Brain microvascular endothelial cell (primary cell): ENCODE results near the gene NHLH2.

Experiments used
- DNase-seq: peaks from one replicate; pipeline ENCODE4 v3.0.0-alpha.2; 2020
- H3K27ac ChIP-seq: fragments of 250-450 bp; sonication (Bioruptor Pico); 2 replicates; pipeline ENCODE4 v1.5.1; 2020; ENCODE audit warnings: mild to moderate bottlenecking, moderate library complexity
- H3K27me3 ChIP-seq: fragments of 250-450 bp; sonication (Bioruptor Pico); replicated peaks from 2 replicates; pipeline ENCODE4 v1.5.1; 2020; ENCODE audit warnings: mild to moderate bottlenecking
- H3K36me3 ChIP-seq: fragments of 250-450 bp; sonication (Bioruptor Pico); replicated peaks from 2 replicates; pipeline ENCODE4 v1.5.1; 2020; ENCODE audit warnings: mild to moderate bottlenecking
- H3K4me3 ChIP-seq: 2 replicates; pipeline ENCODE4 v1.5.1; 2011; ENCODE audit warnings: low read depth, mild to moderate bottlenecking, control low read depth, low read length, moderate library complexity
- CTCF ChIP-seq: IDR thresholded peaks from 2 replicates; pipeline ENCODE4 v1.5.1; 2011; ENCODE audit warnings: low read depth, mild to moderate bottlenecking, moderate library complexity, low read length, control low read depth, inconsistent platforms; ENCODE audit errors: missing control alignments
- in situ Hi-C: cut with HindIII; loops from 2 replicates; pipeline ENCODE4 v1.10.0; 2017; ENCODE audit warnings: low sequenced_read_pairs, low pct_ligation_motif_present

NHLH2 gene

DNA sequence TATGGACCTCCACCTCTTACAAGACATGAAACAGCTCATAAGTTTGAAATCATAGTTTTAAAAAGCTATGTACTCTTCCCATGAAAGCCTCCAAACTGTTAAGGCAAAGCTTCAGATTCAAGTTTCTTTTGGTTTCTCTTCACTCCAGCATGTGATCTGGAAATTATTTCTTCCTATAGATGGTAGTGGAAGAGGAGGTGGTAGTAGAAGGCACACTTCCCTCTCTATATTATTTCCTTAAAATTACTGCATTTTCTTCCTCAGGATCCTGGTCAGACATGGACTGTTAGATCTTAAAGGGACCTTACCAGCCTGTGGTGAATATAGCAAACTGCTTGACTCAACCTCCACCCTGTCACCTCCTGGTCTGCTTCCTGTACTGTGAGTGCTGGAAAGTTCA is 31.9 kb downstream of the NHLH2 start:
- no peak for DNase-seq
- Histone ChIP-seq H3K36me3 (no peaks in the 10 kb centered on the region), H3K27me3 (no peaks in the 10 kb centered on the region), H3K27ac (no peak overlapping the region), H3K4me3 (no peak overlapping the region)
- in situ Hi-C loops = no loop called here
- no peak for TF ChIP-seq CTCF

DNA sequence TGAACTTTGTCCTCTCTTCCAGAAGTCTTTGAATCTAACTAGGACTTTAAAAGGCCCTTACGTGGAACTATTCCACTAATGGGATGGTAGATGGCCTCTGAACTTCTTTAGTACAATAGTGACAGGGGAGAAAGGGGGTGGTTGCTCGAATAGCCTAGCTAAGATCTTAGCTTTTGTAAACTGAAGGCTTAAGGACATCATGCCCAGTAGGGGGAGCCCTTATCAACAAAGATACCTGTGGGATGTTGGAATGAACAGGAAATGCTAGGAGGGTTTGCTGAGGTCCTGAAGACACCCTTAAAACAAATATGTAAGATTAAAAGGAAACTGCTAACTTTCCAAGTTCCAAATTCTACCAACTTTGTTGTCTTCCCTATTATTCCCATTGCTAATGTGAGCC is 33.2 kb downstream of the NHLH2 start:
- no peak overlapping the region for H3K4me3 ChIP-seq
- H3K27ac ChIP-seq = no peak overlapping the region
- H3K36me3 ChIP-seq = no peaks in the 10 kb centered on the region
- in situ Hi-C loops = no loop called here
- peak; percentile 65 for DNase-seq
- TF ChIP-seq CTCF = peak; percentile 81
- no peaks in the 10 kb centered on the region for H3K27me3 ChIP-seq

- no peak for DNase-seq
- no peak for TF ChIP-seq CTCF
- Histone ChIP-seq H3K27ac (no peak overlapping the region), H3K27me3 (no peaks in the 10 kb centered on the region), H3K36me3 (no peaks in the 10 kb centered on the region), H3K4me3 (no peak overlapping the region)
- in situ Hi-C loops = no loop called here
Observed at GRCh38 chr1:115805597-115805996, 35.3 kb downstream of the NHLH2 start.

- no peak for DNase-seq
- H3K27ac ChIP-seq = no peak overlapping the region
- in situ Hi-C loops = no loop called here
- H3K36me3 ChIP-seq = no peaks in the 10 kb centered on the region
- H3K4me3 ChIP-seq = no peak overlapping the region
- no peak for TF ChIP-seq CTCF
- no peaks in the 10 kb centered on the region for H3K27me3 ChIP-seq
Observed at GRCh38 chr1:115802416-115802815, 38.5 kb downstream of the NHLH2 start.

DNA sequence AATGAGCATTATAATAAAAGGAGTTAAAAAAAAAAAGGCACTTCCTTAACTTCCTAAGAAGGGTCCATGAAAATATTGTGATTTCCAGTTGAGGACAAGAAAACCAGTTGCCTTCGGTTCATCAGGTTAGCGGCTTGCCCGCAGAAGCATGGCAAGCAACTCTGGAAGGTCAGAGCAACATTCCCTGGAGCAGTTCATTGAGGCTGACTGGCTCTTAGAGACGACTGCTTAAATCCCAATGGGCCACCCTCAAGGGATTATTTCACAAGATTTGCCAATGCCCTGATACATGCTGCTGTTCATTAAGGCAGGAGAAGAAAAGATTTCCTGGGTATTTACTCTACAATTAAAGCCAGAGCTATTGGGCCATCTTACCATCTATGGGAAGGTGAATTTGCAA is 43.4 kb downstream of the NHLH2 start:
- in situ Hi-C loops = no loop called here
- H3K27ac ChIP-seq = no peak overlapping the region
- TF ChIP-seq CTCF = no peak

DNA sequence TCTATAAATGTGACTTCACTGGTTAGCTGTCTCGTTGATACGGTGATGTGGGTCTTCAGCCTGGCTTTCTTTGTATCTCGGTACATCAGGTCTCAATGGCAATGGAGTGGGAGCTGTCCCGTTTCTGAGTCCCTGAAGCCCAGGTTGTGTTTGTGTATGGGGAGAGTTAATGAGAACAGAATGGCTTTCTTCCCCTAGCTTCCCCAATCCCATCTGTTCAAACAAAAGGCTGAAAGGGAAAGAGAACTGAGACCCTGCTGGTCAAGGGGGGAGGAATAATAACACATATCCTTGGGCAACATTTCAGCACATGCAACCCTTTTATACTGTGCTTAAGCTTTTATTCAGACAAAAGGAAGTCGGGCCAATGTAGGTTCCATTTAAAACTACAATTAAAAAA is 44.0 kb downstream of the NHLH2 start:
- no peak for DNase-seq
- H3K27ac ChIP-seq = no peak overlapping the region
- H3K4me3 ChIP-seq = no peak overlapping the region
- TF ChIP-seq CTCF = no peak
- peaks cover 2% of the 10 kb centered on the region for H3K27me3 ChIP-seq
- H3K36me3 ChIP-seq = no peaks in the 10 kb centered on the region
- in situ Hi-C loops = no loop called here

More for the DNA sequence above, 43.4 kb downstream of the NHLH2 start:
- DNase-seq = no peak
- Histone ChIP-seq H3K36me3 (no peaks in the 10 kb centered on the region), H3K4me3 (no peak overlapping the region), H3K27me3 (peaks cover 2% of the 10 kb centered on the region)
